HG03520 (cell line): ENCODE data around the gene SMYD1.

Experiments
- ATAC-seq: cut with Tn5 transposase; IDR thresholded peaks from one replicate; pipeline ENCODE4 v1.9.1; 2021; ENCODE audit warnings: mild to moderate bottlenecking, moderate library complexity; ENCODE audit not compliant: unreplicated experiment

Gene SMYD1

DNA sequence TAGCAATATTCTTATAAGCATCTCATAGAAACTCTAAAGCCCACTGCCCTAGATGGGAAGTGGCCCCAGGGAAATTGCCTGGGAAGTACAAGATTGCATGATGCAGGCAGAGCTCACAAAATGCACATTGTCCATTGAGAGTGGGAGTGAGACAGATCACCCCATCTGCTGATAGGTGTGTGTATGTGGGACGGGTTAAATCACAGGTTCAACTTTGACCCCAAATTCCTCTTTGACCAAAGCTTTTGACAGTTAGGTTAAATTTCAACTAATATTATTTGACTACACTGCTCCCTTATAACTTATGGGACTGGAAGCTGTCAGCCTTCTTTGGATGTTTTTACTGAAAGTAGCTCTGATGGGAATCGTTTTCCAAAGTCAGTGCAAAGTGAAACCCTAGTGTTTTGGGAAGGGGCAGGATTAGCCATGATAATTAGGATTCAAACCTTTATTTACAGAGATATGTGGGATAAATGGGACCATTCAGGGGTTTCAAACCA lies 71.6 kb downstream of the SMYD1 start:
- no peak for ATAC-seq

DNA sequence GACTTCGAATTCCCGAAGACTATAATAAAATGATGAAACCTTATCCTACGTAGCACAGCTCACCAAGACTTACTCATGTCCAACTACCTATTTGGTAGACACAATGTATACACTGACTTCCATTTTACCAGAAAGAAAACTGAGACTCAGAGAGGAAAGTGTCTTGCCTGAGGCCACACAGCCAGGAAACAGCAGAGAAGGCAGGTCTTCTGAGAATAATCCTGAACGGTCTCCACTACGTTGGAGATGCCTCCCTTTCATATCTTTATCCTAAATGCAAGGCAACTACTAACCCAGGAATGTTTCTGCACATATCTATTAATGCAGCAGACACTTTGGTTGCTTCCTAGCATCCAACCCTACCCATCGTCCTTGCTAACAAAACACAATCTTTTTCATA lies 72.2 kb downstream of the SMYD1 start:
- ATAC-seq = no peak

DNA sequence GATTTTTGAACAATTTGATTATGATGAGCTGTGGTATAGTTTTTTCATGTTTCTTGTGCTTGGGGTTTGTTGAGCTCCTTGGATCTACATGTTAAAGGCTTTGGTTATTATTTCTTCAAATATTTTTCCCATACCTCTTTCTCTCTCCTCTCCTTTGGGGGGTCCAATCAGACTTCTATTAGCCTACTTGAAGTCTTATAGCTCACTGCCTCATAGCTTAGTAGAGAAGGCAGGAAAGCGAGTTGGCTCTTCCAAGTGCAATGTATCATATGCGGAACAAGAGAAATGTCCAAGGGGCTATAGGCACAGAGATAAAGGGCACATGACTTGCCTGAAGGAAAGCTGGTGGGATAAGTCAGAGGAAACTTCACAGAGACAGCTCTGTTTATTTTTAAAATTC lies 74.3 kb downstream of the SMYD1 start:
- no peak for ATAC-seq

DNA sequence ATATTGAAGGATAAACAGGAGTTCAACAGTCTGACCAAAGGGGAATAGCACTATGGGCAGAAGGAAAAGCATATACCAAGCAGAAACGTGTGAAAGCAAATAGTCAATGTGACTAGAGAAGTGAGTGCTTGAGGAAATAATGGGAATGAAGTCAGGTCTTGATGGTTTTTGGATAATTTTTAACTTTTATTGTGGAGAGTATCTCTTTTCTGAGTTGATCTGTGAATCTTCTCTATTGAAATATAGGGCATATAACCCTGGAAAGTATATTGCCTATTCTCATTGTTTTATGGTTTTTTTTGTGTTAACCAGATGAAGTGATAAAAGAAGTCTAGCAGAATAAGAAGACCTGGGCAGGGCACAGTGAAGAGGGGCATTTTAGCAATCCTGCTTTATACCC lies 76.6 kb downstream of the SMYD1 start:
- no peak for ATAC-seq

DNA sequence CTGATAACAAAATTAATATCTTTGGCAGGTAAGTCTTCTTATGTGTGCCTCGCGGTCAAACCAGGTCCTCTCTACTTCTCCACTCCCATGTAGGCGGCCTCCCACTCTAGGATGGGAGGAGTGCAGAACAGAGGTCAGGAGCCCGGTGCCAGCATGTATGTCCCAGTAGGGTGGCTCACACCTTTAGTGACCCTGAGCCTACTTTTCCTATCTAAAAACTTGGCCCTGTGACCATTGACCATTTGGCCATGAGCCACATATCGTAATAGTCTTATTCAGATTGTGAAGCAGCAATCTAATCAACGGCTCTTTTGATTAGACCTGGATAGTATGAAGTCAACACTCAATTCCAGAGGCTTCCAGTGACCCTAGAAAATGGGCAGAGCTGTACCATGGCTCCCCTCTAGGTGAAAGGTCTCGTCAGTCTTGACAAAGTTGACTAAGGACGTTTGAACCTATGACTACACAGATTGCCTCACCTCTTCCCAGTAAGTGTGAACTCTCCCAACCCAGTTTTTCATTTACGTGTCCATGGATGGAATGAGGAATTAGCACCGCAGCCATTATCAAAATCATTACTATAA lies 77.4 kb downstream of the SMYD1 start:
- no peak for ATAC-seq

DNA sequence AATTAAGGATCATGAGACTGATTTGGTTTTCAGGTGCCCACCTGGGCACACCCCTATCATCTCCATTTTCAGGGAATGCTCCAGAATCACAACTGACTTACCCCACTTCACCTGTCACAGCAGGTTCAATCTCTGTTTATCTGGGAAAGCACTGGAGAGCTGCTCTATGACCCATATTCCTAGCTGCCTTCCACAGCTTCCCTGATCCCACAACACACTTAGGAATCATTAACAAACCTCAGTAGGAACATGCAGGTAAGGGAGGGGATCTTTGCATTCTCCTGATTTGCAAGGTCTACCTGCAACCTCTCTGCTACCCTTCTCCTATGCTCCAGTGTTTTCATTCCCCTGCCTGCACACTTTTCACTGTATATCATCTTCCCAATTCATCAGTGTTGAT lies 79.0 kb downstream of the SMYD1 start:
- ATAC-seq = no peak

DNA sequence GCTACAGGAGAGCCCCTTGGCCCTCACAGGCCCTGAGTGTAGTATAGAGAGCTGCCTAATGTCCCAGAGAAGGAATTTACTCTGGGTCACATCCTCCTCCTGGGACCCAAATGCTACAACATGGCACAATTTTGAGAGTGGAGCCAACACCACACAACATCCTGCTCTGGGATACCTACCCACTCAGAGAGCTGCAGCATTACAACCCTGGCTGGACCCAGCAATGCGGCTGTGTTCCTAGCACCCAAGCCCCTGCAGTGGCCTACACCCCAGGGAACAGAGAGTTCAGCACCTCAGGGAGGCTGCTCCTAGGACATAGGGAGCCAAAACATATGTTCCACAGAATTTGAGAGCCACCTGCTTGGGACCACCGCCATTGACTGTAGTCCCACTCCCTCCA lies 79.5 kb downstream of the SMYD1 start:
- no peak for ATAC-seq

DNA sequence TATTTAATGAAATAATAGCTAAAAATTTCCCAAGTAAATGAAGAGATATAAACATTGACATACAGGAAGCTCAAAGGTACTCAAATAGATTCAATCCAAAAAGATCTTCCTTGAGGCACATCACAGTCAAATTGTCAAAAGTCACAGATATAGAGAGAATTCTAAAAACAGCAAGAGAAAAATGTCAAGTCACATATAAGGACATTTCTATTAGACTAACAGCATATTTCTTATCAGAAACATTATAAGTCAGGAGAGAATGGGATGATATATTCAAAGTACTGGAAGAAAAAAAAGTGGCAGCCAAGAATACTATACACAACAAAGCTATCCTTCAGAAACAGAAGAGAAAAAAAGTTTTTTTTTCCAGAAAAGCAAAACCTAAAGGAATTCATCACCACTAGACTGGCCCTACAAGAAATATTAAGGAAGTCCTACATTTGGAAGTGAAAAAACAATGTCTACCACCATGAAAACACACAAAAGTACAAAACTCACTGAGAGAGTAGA lies 81.4 kb downstream of the SMYD1 start:
- ATAC-seq = no peak

DNA sequence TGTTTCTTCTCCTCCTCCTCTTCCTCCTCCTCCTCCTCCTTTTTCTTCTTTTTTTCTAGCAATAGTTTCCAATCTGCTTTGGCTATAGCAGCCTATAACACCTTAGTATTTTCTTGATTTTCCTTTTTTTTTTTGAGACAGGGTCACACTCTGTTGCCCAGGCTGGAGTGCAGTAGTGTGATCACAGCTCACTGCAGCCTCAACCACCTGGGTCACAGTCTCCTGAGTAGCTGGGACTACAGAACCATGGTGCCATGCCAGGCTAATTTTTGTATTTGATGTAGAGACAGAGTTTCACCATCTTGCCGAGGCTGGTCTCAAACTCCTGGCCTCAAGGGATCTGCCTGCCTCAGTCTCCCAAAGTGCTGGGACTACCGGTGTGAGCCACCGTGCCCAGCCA lies 91.9 kb downstream of the SMYD1 start:
- no peak for ATAC-seq

DNA sequence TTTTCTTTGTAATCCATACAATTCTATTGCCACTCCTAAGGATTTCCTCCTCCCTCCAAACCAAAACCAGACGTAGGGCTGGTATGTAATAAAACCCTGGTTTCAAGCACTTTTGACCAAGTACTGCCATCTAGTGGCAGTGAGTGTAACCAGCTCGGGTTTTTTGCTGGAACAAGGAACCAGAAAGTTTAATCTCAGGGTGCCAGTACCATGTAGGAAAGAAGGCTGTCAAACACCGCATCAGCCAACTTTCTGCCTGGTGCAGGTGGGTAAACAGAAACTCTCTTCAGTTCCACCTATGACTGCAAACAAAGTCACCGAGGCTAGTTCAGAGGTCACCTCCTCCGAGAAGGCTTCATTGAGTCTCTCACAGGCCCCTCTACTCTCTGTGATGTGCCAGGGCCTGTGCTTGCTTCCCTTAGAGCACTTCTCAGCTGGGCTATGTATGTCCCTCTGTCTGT lies 92.4 kb downstream of the SMYD1 start:
- no peak for ATAC-seq

DNA sequence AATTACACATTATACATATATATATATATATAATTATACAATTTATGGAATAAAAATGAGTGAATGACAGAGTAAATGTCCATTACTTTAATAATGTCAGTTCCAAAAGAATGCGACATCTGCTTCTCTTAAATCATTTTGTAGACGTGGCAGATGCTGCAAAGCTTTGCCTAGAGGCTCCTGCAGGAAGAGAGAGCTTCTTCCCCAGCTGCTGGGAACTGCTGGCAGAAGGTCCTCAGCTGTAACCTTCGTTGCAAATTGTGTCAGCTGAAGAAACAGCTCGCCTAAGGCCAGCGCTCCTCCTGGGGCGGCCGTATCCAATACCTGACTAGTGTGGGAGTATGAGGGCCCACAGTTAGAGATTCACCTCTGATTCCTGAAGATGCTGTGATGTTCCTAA lies 92.9 kb downstream of the SMYD1 start:
- no peak for ATAC-seq

DNA sequence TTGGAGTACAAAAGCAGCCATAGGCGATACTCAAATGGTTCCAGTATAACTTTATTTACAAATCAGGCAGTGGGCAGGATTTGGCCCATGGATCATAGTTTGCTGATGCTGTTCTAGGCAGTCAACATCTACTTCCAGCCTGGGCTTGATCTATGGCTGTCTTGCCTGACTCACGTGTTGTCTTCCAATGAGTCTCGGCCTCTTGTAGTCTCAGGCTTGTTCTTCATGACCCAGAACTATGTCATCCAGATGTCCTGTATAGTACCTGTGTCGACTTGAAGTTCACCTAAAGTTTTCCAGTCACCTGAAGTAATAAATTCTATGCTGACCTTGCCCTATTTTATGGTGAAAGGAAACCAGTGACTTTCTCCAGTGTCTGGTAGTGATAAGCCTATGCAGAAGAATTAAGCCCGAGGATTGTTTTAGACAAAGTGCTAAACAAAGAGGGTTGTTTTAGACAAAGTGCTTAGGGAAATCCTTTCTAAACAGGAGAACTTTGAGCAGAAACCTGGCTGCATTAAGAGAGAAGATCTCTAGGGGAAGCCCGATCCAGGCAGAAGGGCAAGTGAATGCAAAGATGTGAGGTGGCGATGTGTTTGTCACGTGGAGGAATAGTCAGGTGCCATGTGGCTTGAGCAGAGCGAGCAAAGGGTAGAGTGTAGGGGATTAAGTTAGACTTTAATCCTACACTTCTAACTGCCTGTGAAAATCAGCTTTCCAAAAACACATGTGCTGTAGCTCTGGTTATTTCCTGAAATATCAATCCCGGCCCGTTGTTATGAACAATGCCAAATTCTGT lies 94.0 kb downstream of the SMYD1 start:
- ATAC-seq = no peak
